IMR-90 (cell line): ENCODE measurements around the gene RAB36. TPM values are rescaled to one million over a fixed set of nuclear protein-coding genes. Genes with fewer than 3 reads are reported as not detected.

ENCODE experiments used
- ATAC-seq: fragments of 200-7000 bp; cut with Tn5 transposase; 2 replicates; pipeline ENCODE4 v1.9.1; 2020; ENCODE audit warnings: low read depth, mild to moderate bottlenecking, moderate library complexity
- BruUV-seq: library from RNA; stranded (reverse); fragments of 400-500 nt; replicated peaks from 2 replicates; lab custom pipeline; 2021; lab: Mats Ljungman, UMichigan
- CTCF ChIA-PET: fragments of 300-600 bp; formaldehyde crosslinking; extraction: SDS; loops from one replicate; lab custom pipeline; 2021; ENCODE audit warnings: antibody characterized with exemption; lab: Yijun Ruan, JAX
- POLR2A ChIA-PET: fragments of 300-600 bp; sonication (Branson Sonifier 250); formaldehyde crosslinking; loops from one replicate; lab custom pipeline; 2022; ENCODE audit warnings: antibody characterized with exemption; ENCODE audit not compliant: unreplicated experiment; lab: Charles Lee
- DNase-seq: peaks from one replicate; pipeline ENCODE4 v3.0.0; 2013
- H2AFZ ChIP-seq: replicated peaks from 2 replicates; pipeline ENCODE3; 2013; ENCODE audit warnings: low read length, mild to moderate bottlenecking; ENCODE audit not compliant: poor library complexity
- H2AK5ac ChIP-seq: 2 replicates; pipeline ENCODE4 v1.6.1; 2013; ENCODE audit warnings: low read depth, low read length, inconsistent platforms
- H2AK9ac ChIP-seq: replicated peaks from 2 replicates; pipeline ENCODE3; 2013; ENCODE audit warnings: mild to moderate bottlenecking, low read depth, low read length, moderate library complexity; ENCODE audit not compliant: poor library complexity
- H2BK120ac ChIP-seq: 2 replicates; pipeline ENCODE4 v1.6.1; 2013; ENCODE audit warnings: low read depth, low read length, inconsistent platforms
- H2BK15ac ChIP-seq: 3 replicates; pipeline ENCODE4 v1.6.1; 2013; ENCODE audit warnings: low read depth, low read length, inconsistent platforms
- H2BK20ac ChIP-seq: 2 replicates; pipeline ENCODE4 v1.6.1; 2013; ENCODE audit warnings: low read depth, mild to moderate bottlenecking, inconsistent platforms, low read length, moderate library complexity
- H2BK5ac ChIP-seq: 2 replicates; pipeline ENCODE4 v1.6.1; 2013; ENCODE audit warnings: mild to moderate bottlenecking, low read depth, low read length, inconsistent platforms; ENCODE audit not compliant: poor library complexity, severe bottlenecking
- H3K14ac ChIP-seq: replicated peaks from 2 replicates; pipeline ENCODE4 v1.6.1; 2013; ENCODE audit warnings: low read depth, low read length, inconsistent platforms
- H3K18ac ChIP-seq: 2 replicates; pipeline ENCODE4 v1.6.1; 2013; ENCODE audit warnings: low read depth, low read length, control low read depth
- H3K23ac ChIP-seq: 2 replicates; pipeline ENCODE4 v1.6.1; 2013; ENCODE audit warnings: low read depth, low read length, inconsistent platforms
- H3K27ac ChIP-seq: 2 replicates; pipeline ENCODE4 v1.5.1; 2013; ENCODE audit warnings: mild to moderate bottlenecking, control low read depth, low read length; ENCODE audit not compliant: insufficient read depth
- H3K27me3 ChIP-seq: 2 replicates; pipeline ENCODE4 v1.6.1; 2013; ENCODE audit warnings: low read length; ENCODE audit not compliant: control insufficient read depth, insufficient read depth
- H3K36me3 ChIP-seq: 2 replicates; pipeline ENCODE4 v1.6.1; 2013; ENCODE audit warnings: low read length, mixed read lengths; ENCODE audit not compliant: control insufficient read depth, insufficient read depth
- H3K4ac ChIP-seq: 2 replicates; pipeline ENCODE4 v1.6.1; 2013; ENCODE audit warnings: low read depth, low read length, inconsistent platforms
- H3K4me1 ChIP-seq: 2 replicates; pipeline ENCODE4 v1.6.1; 2013; ENCODE audit warnings: low read length, mixed read lengths; ENCODE audit not compliant: control insufficient read depth, insufficient read depth
- H3K4me2 ChIP-seq: 2 replicates; pipeline ENCODE4 v1.6.1; 2013; ENCODE audit warnings: low read depth, mild to moderate bottlenecking, control low read depth, low read length, moderate library complexity
- H3K4me3 ChIP-seq: 2 replicates; pipeline ENCODE4 v1.5.1; 2013; ENCODE audit warnings: low read depth, mild to moderate bottlenecking, control low read depth, low read length, moderate library complexity; ENCODE audit not compliant: insufficient read depth
- H3K56ac ChIP-seq: 2 replicates; pipeline ENCODE4 v1.6.1; 2013; ENCODE audit warnings: low read length, inconsistent platforms; ENCODE audit not compliant: insufficient read depth; ENCODE audit errors: extremely low read depth
- H3K79me1 ChIP-seq, 2 experiments: 2 replicates each; pipeline ENCODE4 v1.6.1; 2013; ENCODE audit warnings: low read length in 2 of 2, inconsistent platforms in 1 of 2, low read depth in 1 of 2
- H3K9ac ChIP-seq: 2 replicates; pipeline ENCODE4 v1.6.1; 2013; ENCODE audit warnings: low read depth, low read length, control low read depth
- H3K9me1 ChIP-seq: 2 replicates; pipeline ENCODE4 v1.6.1; 2013; ENCODE audit warnings: low read length, inconsistent platforms; ENCODE audit not compliant: insufficient read depth
- H3K9me3 ChIP-seq: 2 replicates; pipeline ENCODE4 v1.6.1; 2013; ENCODE audit warnings: low read length; ENCODE audit not compliant: control insufficient read depth, insufficient read depth
- H4K20me1 ChIP-seq: 2 replicates; pipeline ENCODE4 v1.6.1; 2013; ENCODE audit warnings: low read length, inconsistent platforms; ENCODE audit not compliant: insufficient read depth
- H4K5ac ChIP-seq: 2 replicates; pipeline ENCODE4 v1.6.1; 2013; ENCODE audit warnings: mild to moderate bottlenecking, low read depth, low read length, control low read depth
- H4K8ac ChIP-seq, 2 experiments: 2 replicates each; pipeline ENCODE4 v1.6.1; 2013; ENCODE audit warnings: low read depth in 2 of 2, low read length in 2 of 2, control low read depth in 1 of 2, inconsistent platforms in 1 of 2
- H4K91ac ChIP-seq: 2 replicates; pipeline ENCODE4 v1.6.1; 2013; ENCODE audit warnings: low read depth, low read length, inconsistent platforms; ENCODE audit not compliant: insufficient read depth
- BHLHE40 ChIP-seq: fragments of 150-350 bp; IDR thresholded peaks from 2 replicates; pipeline ENCODE4 v1.6.1; 2016; ENCODE audit warnings: mild to moderate bottlenecking, low read depth, low read length
- CHD1 ChIP-seq: IDR thresholded peaks from 2 replicates; pipeline ENCODE4 v1.6.1; 2012; ENCODE audit warnings: low read depth, low read length, improper control_type of control experiment
- MAFK ChIP-seq: IDR thresholded peaks from 2 replicates; pipeline ENCODE4 v1.6.1; 2012; ENCODE audit warnings: low read depth, low read length, improper control_type of control experiment
- RCOR1 ChIP-seq: IDR thresholded peaks from 2 replicates; pipeline ENCODE4 v1.6.1; 2012; ENCODE audit warnings: mild to moderate bottlenecking, low read length, improper control_type of control experiment; ENCODE audit not compliant: insufficient replicate concordance
- WGBS, 2 experiments: methylation state at CpG; one replicate each; pipeline versions ENCODE4 v1.1.5 to v1.1.7; 2013; ENCODE audit warnings: missing lambda C conversion rate in 2 of 2; ENCODE audit not compliant: insufficient read length in 1 of 2; ENCODE audit errors: extremely low coverage in 2 of 2; 5-methylcytosine and 5-hydroxymethylcytosine counted together
- dilution Hi-C: fragments of 300-500 bp; cut with HindIII; formaldehyde crosslinking; loops from one replicate; pipeline ENCODE4 v1.14.3; 2018; ENCODE audit warnings: low sequenced_read_pairs; ENCODE audit not compliant: unreplicated experiment
- in situ Hi-C: fragments of 300-500 bp; cut with MboI; formaldehyde crosslinking; loops from 3 replicates; pipeline ENCODE4 v1.14.3; 2019; ENCODE audit warnings: low sequenced_read_pairs, inconsistent platforms, mixed read lengths
- intact Hi-C: fragments of 100-400 bp; cut with micrococcal nuclease; formaldehyde crosslinking; loops from 2 replicates; pipeline ENCODE4 v1.10.0; 2022
- polyA plus RNA-seq, 3 experiments: library from polyadenylated mRNA; depleted of rRNA; stranded (reverse); fragments of >200 nt; gene quantifications; 2 replicates each; pipeline ENCODE4 v1.2.3, GENCODE V29; 2012; ENCODE audit warnings: low replicate concordance in 1 of 3
- total RNA-seq: library from RNA; depleted of rRNA; stranded (reverse); fragments of >200 nt; gene quantifications from 2 replicates; pipeline ENCODE4 v1.2.3, GENCODE V29; 2012

RAB36 gene
- total and polyA plus RNA-seq, 2 of the 4 experiments (the other 2 are of a cell fraction): 3.6 to 4.0 TPM

DNA sequence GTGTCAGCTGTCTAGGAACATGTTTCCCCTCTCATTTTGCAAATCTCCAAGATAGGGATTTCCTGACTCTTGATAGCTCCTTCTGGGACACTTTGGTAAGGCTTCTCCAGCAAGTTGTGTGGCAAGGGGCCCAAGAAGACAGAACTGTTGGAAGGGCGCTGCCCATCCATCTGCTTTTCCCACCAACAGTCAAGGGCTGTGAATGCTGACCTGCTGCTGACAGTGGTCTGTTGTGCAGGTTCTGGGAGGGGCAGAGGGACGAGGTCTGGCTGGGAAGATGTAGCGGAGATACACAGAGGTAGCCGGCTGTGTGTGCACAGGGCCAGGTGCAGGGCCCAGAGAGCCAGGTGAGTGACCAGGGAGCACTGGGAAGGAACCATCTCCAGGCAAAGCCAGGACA is 47.3 kb downstream of the RAB36 start:
- CTCF ChIA-PET: no interaction called here
- no CpG with 5 or more reads among the region's 4 CpGs for WGBS, 2 experiments
- Histone ChIP-seq H2BK20ac (no peak overlapping the region), H3K79me1 (peaks cover 26 to 81% of the 10 kb centered on the region in 2 experiments), H2AFZ (no peak overlapping the region), H2BK5ac (no peak overlapping the region), H3K9me1 (peaks cover 20% of the 10 kb centered on the region), H3K14ac (no peak overlapping the region), H2BK15ac (no peak overlapping the region), H3K9me3 (no peaks in the 10 kb centered on the region), H3K4ac (no peak overlapping the region), H3K27me3 (no peaks in the 10 kb centered on the region), H3K56ac (no peak overlapping the region), H3K18ac (no peak overlapping the region), H2AK9ac (no peak overlapping the region), H3K36me3 (no peaks in the 10 kb centered on the region), H3K4me1 (peaks cover 10% of the 10 kb centered on the region), H4K5ac (no peak overlapping the region), H3K27ac (no peak overlapping the region), H3K4me3 (no peak overlapping the region), H3K4me2 (no peak overlapping the region), H4K8ac (no peak overlapping the region), H3K9ac (no peak overlapping the region), H3K23ac (no peak overlapping the region), H4K20me1 (peaks cover 50% of the 10 kb centered on the region), H4K91ac (no peak overlapping the region), H2AK5ac (no peak overlapping the region), H2BK120ac (no peak overlapping the region)
- DNase-seq (no peak), ATAC-seq (no peak)
- intact Hi-C loops: no loop called here
- in situ Hi-C loops: loop anchor here (5.0 kb wide), 1 partner anchor 50 kb away; no protein-coding TSS in a partner anchor
- POLR2A ChIA-PET: no interaction called here
- dilution Hi-C loops: no loop called here
- TF ChIP-seq CHD1: no peak
- no peak for TF ChIP-seq RCOR1
- TF ChIP-seq BHLHE40: no peak
- TF ChIP-seq MAFK: no peak
- no TSS peak for BruUV-seq
